Measurements from ENCODE around the gene ADAMTS17. TPM values are rescaled to one million over a fixed set of nuclear protein-coding genes. Genes with fewer than 3 reads are reported as not detected.
A peak's percentile ranks its signal among the peaks of the same experiment; 100 is the strongest.

ADAMTS17 gene
- polyA plus RNA-seq, 12 donors = 1.6 to 17.4 (median 5.6) TPM; not detected in 1

GRCh38 chr15:100278596-100279380 lies 63.0 kb downstream of the ADAMTS17 start:
- DNase-seq = no peak

- no peak for DNase-seq
Measured at GRCh38 chr15:100277087-100277855, 64.5 kb downstream of the ADAMTS17 start.

GRCh38 chr15:100276506-100276905 lies 65.3 kb downstream of the ADAMTS17 start:
- DNase-seq = no peak

- no peak for DNase-seq
Measured at GRCh38 chr15:100275641-100276040, 66.1 kb downstream of the ADAMTS17 start.

GRCh38 chr15:100269831-100270230 lies 71.9 kb downstream of the ADAMTS17 start:
- no peak for DNase-seq

- no peak for DNase-seq
Measured at GRCh38 chr15:100266166-100266565, 75.6 kb downstream of the ADAMTS17 start.

- DNase-seq = no peak
Measured at GRCh38 chr15:100265641-100266035, 76.1 kb downstream of the ADAMTS17 start.

- DNase-seq = peak; percentile 57
Measured at GRCh38 chr15:100264994-100265640, 76.7 kb downstream of the ADAMTS17 start.

GRCh38 chr15:100263721-100264455 lies 77.9 kb downstream of the ADAMTS17 start:
- DNase-seq = no peak

GRCh38 chr15:100263031-100263430 lies 78.7 kb downstream of the ADAMTS17 start:
- no peak for DNase-seq

- no peak for DNase-seq
Measured at GRCh38 chr15:100261302-100262240, 80.2 kb downstream of the ADAMTS17 start.

GRCh38 chr15:100259266-100259665 lies 82.5 kb downstream of the ADAMTS17 start:
- DNase-seq = no peak

GRCh38 chr15:100256970-100257650 lies 84.7 kb downstream of the ADAMTS17 start:
- DNase-seq = no peak

GRCh38 chr15:100256101-100256969 lies 85.4 kb downstream of the ADAMTS17 start:
- no peak for DNase-seq

- DNase-seq = no peak
Measured at GRCh38 chr15:100255644-100256043, 86.1 kb downstream of the ADAMTS17 start.

GRCh38 chr15:100254691-100255090 lies 87.1 kb downstream of the ADAMTS17 start:
- DNase-seq = no peak

- peak; percentile 61 for DNase-seq
Measured at GRCh38 chr15:100254285-100254684, 87.5 kb downstream of the ADAMTS17 start.

GRCh38 chr15:100253640-100254039 lies 88.1 kb downstream of the ADAMTS17 start:
- DNase-seq = no peak
